Left kidney (tissue), 2 donors: ENCODE measurements around the gene PLCL1. TPM values are rescaled to one million over a fixed set of nuclear protein-coding genes. Genes with fewer than 3 reads are reported as not detected.
A peak's percentile ranks its signal among the peaks of the same experiment; 100 is the strongest.

ENCODE experiments used
- DNase-seq: peaks from one replicate; pipeline ENCODE4 v3.0.0-alpha.2; 2013
- polyA plus RNA-seq: library from polyadenylated mRNA; unstranded; fragments of 120-200 nt; gene quantifications from one replicate; pipeline ENCODE4 v1.2.1, GENCODE V29; 2013; ENCODE audit not compliant: insufficient read length

PLCL1 gene
- polyA plus RNA-seq, 1 donor = 16.8 TPM

DNA sequence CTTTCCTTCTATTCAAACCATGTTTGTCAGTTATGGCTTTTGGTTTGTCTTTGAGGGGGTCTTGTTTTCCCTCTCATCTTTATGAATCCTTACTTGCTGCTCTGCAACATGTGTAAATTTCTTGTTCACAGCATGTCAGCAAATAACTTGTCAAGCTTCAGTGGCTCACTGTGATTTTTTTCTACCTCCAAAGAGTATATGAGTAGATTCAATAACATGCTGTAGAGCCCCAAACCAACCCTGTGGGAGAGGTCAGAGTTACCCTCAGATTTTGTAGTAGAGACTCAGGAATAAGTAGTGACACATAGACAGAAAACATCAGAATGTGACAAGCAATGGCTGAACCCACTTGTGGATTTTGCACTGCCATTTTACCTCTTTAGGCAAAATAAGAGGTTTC, 121.6 kb downstream of the PLCL1 start:
- no peak for DNase-seq

DNA sequence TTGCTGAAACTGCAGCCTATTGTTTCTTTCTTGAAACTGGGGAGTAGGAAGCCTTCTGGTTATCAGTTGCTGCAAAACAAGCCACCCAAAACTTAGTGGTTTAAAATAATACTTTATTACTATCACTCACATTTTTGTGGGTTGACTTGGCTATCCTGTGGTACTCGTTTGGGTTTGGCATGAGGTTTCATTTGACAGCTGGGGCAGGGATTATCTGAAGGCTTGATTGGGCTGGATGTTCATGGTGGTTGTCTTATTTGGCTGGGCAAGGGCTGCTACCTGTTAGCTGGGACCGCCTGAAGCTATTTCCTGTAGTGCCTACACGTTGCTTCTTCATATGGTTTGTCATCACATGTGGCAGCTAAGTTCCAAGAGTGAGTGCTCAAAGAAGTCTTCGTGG, 122.3 kb downstream of the PLCL1 start:
- no peak for DNase-seq

DNA sequence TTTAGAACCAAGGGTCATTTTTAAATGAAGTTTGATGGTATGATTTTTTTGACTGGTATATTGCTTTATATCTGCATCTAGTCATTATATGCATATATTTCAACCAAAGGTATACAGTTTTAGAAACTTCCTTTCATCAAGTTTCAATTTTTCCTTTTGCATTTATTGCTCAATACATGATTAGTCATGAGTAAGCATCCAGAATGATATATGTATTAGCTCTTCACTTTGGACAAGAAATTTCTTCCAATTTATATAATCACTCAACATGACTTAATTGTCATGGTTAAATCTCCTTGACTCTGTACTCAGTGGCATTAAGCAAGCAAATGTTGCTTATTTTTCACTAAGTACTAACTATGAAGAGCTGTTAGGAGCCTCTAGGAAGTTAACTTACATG, 123.6 kb downstream of the PLCL1 start:
- DNase-seq = no peak

DNA sequence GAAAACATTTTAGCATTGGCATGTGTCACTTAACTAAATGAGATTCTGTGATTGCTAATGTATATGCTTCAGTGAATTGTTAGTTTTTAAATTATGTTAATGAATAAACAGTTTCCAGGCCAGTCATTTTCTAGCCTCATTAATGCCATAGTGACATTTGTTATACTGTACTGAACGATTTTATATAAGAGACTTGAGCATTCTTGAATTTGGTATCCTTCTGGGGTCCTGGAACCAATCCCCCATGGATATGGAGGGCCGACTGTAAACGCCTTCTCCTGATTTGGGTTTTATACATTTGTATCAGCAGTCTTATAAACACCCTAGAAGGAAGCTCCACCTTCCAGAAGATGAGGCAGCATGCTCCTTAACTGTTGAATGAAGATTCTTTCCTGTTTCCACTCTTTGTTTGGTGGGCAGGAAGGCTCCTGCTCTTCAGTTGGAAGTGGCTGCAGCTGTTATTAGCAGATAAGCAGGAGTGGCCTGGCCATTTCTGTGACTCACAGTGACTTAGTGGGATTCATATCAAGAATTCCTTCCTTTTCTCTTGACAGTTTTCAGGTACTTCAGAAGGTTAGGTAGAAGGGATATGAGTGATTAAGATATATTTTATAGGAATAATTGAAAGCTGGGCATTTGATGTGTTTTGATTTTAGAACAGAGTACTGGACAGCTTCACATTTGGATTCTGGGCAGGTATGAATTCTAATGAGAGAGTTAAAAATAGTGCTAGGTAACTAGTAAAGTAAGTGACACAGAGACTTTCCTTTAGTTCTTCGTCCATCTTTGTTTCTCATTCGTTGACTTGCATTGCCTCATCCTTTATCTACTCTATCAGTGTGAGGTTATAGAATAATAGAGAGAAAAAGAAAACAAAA, 124.9 kb downstream of the PLCL1 start:
- DNase-seq = no peak

DNA sequence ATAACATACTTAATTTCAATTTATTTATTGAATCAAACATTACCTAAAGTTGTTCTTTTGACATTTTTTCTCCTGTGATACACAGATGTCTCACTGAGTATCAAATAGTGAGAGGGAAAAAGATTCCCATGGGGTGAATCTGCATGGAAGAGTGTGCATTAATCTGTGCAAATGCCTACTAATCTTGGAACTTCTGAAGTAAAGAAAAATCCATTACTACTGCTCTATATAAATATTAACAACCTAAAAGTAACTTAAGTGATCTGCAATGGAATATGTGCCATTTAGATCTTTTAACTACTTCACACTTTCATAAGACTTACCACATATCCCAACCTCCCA, 125.5 kb downstream of the PLCL1 start:
- DNase-seq = no peak

DNA sequence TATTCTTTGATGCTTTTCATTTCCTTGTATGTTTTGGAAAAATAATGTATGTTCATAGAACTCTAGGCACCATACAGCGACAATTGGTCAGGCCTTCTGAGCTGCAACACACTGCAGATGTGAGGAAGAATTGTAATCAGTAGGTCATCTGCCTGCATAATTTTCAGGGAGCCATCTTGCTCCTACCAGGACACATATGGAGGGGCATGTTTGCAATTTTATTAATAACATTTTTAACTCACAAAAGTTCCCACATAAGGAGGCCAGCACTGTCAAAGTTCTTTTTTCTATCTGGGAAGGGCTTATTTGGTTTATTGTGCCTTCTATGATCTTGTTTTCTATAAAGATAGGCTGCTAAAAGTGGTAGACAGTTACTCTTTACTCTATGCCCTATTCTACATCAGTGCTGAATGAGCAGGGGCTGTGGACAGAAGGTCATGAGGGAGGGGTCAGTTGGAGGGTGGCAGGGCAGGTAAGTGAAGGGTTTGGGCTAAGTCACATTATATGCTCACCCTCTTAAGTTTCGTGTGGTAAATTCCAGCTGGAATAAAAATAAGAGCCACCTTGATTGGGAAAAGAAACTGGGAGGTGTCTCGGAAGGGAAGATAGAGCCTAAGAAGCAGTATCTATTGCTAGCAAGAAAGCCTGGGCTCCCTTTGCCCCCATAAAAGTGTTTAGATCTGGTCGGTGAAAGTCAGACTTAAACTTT, 126.3 kb downstream of the PLCL1 start:
- DNase-seq = no peak

DNA sequence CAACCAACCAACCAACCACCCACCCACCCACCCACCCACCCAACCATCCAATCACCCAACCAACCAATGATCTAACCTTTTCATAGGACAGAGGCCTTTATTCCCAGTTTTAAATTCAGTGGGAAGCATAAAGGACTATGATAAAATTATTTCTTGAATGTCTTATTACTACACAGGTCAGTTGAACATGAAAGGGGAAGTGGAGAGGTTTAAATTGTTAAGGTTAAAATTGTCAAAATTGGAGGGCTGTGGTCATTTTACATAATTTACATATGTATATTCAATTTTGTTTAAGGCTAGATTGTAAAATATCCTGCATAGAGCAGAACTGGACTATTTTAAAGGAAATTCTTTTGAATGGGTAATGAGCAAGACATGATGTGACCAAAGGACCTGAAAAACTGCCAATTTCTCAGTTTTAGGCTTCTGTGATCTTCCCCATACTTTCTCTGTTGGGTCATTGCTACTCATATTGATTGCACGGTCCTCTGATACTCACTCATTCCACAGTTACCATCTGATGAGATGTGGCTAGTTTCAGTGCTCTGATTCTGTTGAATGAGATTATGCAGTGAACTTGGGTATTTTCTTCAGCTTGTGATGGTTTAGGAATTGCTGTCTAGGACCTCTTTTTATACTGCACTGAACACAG, 127.4 kb downstream of the PLCL1 start:
- no peak for DNase-seq

DNA sequence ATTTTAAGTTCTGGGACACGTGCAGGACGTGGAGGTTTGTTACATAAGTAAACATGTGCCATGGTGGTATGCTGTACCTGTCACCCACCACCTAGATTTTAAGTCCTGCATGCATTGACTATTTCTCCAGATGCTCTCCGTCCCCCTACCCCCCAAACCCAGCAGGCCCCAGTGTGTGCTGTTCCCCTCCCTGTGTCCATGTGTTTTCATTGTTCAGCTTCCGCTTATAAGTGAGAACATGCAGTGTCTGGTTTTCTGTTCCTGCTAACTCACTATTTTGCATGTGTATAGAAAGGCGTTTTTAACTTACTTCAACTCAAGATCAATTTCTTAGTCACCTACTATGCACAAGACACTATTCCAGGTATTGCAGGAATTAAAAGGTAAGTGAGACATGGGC, 128.0 kb downstream of the PLCL1 start:
- no peak for DNase-seq

DNA sequence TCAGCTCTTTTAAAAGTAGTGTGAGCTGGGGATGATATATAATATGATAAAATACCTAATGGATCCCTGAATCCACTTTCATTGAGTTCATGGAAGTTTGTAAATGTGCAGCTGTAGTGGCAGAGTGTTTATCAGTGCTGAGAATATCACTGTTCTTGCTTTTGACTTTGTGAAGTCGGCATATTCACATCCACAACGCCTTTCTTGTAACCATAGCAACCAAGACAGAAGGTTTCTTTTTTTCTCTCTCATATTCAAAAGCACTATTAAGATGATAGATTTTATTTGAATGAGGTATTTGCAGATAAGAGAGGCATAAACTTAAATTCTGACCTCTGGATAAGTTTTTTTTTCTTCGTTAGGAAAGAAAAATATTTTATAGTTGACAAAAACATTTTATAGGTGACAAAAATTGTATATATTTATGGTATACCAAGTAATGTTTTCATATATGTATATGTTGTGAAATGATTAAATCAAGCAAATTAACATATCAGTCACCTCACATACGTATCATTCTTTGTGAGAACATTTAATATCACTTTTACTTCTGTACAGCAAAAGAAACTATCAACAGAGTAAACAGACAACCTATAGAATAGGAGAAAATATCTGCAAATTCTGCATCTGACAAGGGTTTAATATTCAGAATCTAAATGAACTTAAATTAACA, 130.0 kb downstream of the PLCL1 start:
- DNase-seq = no peak

DNA sequence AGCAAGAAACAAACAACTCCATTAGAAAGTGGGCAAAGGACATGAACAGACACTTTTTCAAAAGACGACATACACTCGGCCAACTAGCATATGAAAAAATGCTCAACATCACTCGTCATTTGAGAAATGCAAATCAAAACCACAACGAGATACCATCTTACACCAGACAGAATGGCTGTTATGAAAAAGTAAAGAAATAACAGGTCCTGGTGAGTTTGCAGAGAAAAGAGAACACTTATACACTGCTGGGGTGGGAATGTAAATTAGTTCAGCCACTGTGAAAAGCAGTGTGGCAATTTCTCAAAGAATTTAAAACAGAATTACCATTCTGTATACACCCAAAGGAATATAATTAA, 130.5 kb downstream of the PLCL1 start:
- DNase-seq = no peak

DNA sequence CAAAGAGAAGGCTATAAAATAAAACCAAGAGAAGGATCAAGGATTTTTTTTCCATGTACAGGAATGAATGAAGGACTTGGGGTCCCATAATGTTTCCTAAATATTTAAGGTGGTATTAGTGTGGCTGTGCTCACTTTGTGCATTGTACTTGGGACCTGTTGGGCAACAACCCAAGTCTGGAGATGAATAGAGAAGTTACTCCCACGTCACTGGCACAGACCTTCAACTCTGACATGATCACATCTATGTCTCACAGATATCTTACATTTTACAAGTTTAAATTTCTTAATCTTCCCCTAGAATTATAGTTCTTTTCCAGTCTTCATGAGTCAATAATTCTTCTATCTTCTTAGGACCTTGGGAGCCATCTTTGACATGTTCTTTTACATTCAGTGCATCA, 133.4 kb downstream of the PLCL1 start:
- DNase-seq = no peak

DNA sequence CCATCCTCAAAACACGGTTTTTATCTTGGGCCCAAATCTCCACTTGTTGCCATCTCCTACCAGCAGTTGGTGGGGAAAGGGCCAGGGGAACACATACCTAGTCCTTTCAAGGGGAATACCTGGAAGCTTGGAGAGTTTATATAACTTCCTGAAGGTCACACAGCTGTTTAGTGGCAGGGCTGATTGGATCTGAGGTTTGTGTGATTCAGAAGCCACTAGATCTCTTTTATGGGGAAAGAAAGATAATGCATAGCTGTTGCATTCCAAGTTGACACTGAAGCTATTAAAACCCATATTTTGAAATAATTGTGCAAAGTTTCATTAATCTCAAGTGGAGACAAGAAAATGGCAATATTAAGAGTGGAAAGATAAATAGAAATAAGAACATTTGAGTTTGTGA, 134.2 kb downstream of the PLCL1 start:
- no peak for DNase-seq

DNA sequence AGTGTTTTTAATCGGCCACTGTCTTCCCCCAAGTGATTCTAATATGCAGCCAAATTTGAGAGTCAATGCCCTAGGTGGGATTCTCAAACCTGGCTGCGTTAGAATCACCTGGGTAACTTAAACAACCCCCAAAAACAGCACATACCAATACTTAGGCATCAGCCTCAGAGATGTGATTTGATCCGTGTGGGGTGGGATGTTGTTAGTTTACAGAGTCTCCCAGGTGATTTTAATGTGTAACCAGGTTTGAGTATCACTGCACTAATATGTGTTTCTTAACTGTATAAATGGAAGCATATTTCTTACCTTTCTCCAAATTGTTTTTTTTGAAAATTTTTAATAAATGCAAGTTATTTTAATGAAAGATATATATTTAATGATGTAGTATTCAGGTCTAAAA, 135.4 kb downstream of the PLCL1 start:
- DNase-seq = no peak

DNA sequence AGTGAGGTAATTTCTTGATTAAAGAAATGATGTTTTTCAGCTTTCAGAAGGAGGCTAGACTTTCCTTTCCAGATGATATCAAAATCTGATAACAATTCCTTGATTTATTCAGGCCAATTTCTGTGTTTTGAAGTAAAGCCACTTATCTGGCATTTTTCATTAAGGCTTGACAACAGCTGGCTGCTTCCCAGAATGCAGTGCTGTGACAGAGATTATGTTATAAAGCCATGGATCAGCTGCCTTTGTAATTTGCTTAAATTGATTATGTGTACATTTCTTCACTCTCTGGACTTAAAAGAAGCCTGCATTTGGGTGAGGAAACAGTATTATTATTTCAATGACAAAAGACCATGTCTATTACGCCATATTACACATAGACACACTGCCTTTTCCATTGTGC, 136.0 kb downstream of the PLCL1 start:
- no peak for DNase-seq

DNA sequence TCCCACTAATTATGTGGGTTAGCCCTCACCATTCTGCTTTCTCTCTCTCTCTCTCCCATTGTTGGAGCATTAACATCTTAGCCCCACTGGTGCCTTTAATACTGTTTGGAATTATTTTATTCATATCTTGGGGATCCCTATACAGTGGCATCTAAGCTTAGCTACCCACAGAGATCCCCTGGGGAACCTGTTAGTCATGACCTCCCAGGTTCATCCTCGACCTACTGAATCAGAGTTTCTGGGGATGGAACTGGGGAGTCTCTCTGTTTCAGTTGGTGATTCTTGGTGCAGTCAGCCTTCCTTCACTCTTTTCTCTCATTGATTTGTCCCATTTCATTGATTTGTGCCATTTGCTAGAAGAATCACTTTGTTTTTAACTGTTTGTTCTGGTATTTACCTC, 137.3 kb downstream of the PLCL1 start:
- no peak for DNase-seq

DNA sequence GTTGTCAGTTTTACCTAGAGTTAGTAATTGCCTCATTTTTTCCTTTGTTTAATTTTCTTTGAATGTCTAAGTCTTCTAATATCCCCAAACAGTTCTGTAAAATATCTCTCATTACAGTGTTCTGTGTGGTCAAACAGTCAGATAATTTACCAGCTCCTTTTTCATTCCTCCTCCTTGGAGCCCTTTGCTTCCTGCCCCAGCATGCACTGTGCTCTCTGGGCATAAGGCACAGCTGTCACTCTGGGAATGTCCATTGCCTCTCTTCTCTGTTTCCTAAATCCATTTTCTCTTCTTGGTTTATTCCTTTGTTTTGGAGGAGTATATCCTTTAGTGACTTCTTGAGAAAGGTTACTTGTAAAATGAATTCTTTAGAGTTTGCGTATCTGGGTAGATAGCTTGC, 139.3 kb downstream of the PLCL1 start:
- DNase-seq = no peak

DNA sequence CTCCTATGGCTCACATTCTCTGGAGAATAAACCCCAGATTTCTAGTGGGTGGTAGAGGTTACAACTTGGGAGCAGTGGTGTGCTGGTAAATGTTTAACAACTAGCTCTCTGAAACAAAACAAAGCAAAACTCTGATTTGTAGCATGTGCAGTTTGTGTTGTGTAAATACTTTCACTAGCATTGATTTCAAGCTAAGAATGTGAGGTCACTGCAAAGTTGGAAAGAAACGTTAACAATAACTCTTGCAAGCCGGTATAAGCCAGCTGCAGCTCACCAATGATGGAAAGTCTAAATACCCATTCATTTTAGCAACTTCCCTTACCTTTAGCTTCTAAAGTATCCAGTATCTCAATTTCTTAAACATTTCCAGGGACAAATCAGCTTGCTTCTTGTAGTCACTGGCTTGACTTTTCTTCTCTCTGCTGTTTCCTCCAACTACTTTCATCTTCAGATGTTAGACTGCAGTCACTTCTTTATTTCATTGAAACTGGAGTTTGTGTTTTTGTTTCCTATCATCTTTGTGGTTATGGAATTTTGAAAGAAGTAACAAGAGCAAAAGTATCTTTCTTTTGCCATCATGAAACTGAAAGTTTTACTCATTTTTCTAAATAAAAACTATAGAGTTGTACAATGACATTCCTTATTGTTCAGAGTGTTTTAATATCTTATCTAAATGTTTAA, 140.2 kb downstream of the PLCL1 start:
- DNase-seq = peak; percentile 57

DNA sequence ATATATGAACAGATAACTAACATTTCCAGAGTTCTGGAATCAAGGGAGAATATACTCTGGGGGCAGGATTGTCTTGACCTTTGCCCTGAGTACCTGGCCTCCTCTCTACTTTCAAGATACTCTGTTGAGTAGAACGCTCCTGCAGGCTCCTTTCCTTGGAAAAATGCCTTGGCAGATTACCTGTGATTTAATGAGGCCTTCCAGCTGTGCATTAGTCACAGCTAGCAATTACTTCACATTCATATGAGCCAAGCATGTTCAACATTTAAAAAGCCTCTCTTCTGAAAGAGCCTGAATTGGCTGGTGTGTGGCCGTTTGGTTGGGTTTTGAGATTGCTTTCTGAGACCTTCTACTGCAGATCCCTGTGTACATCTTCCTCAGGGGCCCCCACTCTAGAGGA, 142.2 kb downstream of the PLCL1 start:
- peak; percentile 15 for DNase-seq

DNA sequence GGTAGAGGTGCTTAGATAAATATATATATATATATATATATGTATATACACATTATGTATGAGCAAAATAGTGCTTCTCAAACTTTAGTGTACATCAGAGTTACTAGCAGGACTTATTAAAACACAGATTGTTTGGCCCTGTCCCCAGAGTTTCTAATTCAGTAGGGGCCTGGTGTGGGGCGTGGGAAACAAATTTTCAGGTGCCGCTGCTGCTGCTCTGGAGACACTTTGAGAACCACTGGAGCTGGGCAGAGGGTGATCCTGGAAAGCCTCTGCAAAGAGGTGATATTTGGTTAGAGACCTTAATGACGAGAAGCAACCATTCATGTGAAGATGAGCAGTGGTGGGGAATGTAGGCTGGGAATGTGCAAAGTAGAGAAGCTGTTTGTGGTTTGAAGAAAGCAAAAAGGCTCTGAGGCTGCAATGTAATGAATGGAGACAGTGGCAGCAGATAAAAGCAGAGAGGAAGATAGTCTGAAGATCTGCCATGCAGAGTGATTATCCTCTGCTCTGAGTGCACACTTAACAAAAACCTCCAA, 142.9 kb downstream of the PLCL1 start:
- DNase-seq = no peak

DNA sequence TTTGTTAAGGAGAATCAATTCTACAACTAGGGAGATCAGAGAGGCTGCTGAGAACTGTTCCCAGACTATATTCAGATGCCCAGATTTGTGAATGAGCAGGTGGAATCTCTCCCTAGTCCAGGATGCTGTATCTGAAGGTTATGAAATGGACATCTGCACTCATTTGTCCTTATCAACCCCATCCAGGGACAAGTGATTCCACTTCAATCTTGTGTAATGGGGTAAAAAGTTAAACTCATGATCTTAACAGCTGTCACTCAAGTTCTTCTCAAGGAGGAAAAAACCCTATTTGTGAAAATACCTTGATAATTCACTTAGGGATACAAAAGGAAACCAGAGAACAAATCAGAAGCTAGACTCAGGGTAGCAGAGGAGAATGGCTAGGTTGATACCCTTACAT, 144.8 kb downstream of the PLCL1 start:
- DNase-seq = no peak

DNA sequence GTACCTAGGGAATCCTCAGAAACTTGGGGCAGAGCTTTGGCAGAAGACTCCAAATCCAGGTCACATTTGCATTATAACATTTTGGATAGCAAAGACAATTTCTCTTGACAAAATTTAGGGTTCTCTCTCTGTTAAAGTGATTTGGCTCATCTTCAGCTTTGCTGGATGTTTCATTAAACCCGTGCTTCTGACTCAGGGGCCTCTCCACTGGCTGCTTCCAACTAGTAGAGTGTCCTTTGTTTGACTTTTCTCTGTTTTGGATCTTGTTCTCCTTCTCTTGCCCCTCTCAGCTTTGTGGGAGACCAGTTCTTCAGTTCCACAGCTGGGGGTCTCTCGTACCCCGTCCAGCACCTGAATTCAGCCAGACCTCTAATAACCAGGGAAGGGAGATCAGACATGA, 145.6 kb downstream of the PLCL1 start:
- no peak for DNase-seq

DNA sequence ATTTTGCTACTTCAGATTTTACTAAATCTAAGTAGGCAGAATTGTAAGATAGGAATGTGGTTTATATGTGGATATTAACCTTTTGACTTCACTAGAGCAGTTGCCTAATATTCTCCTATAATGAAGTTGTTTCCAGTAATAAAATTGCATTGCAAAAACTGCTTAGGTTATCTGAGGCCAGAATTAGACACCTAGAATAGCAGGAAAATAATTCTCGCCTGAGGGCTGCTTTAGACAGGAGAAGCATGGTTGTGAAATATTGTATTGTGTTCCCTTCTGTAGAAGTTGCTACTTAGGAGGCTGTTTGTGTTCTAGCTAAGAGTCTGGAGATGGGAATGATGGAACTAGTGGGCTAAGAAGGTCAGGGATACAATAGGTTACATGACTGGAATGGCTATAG, 146.3 kb downstream of the PLCL1 start:
- DNase-seq = no peak
